K562 (cell line): ENCODE results near the gene GLYAT. TPM values are rescaled to one million over a fixed set of nuclear protein-coding genes. Genes with fewer than 3 reads are reported as not detected.

ENCODE experiments used
- BCLAF1 ChIP-seq, 2 experiments: fragments of 450-650 bp in 1 of 2; IDR thresholded peaks; 2 replicates each; pipeline ENCODE4 v1.6.1; 2011 to 2017; ENCODE audit warnings: low read depth in 2 of 2, antibody characterized with exemption in 1 of 2, borderline replicate concordance in 1 of 2, low read length in 1 of 2, mild to moderate bottlenecking in 1 of 2, mixed read lengths in 1 of 2; ENCODE audit not compliant: control insufficient read depth in 1 of 2
- CTCFL ChIP-seq: IDR thresholded peaks from 2 replicates; pipeline ENCODE4 v1.6.1; 2011; ENCODE audit warnings: borderline replicate concordance, low read depth, mild to moderate bottlenecking, moderate library complexity, low read length; ENCODE audit not compliant: insufficient read depth, poor library complexity, severe bottlenecking
- GTF3C2 ChIP-seq: IDR thresholded peaks from 3 replicates; pipeline ENCODE4 v1.6.1; 2011; ENCODE audit warnings: borderline replicate concordance, mild to moderate bottlenecking, moderate library complexity; ENCODE audit not compliant: insufficient read length; ENCODE audit errors: extremely low read depth
- POLR3A ChIP-seq: IDR thresholded peaks from 2 replicates; pipeline ENCODE4 v1.6.1; 2011; ENCODE audit warnings: borderline replicate concordance, mild to moderate bottlenecking, moderate library complexity; ENCODE audit not compliant: insufficient read length, insufficient read depth; ENCODE audit errors: extremely low read depth
- POU5F1 ChIP-seq: fragments of 150-350 bp; IDR thresholded peaks from 2 replicates; pipeline ENCODE4 v1.6.1; 2014; ENCODE audit warnings: borderline replicate concordance, low read length, low read depth, mild to moderate bottlenecking; ENCODE audit not compliant: partially characterized antibody
- SRSF1 ChIP-seq: fragments of 200-400 bp; formaldehyde crosslinking; IDR thresholded peaks from 2 replicates; pipeline ENCODE4 v1.6.1; 2017; ENCODE audit warnings: mild to moderate bottlenecking, low read depth, low read length, moderate library complexity
- ZNF717 ChIP-seq: fragments of 250-450 bp; sonication (Bioruptor Pico); IDR thresholded peaks from 2 replicates; pipeline ENCODE4 v1.5.0; 2021
- polyA plus RNA-seq, 8 experiments: library from polyadenylated mRNA; depleted of rRNA in 4 of 8; stranded (reverse) in 5 of 8; unstranded in 3 of 8; fragments of >200 nt; fragmentation: Nextera tagmentation in 2 of 8; fragmentation: Illumina TruSeq in 1 of 8; extraction: Ambion mirVana in 2 of 8; extraction: Trizol in 1 of 8; gene quantifications; 2 replicates each; pipeline versions ENCODE4 v1.2.1 to v1.2.3, GENCODE V29; 2011 to 2014; ENCODE audit warnings: inconsistent platforms in 1 of 8, missing spikeins in 1 of 8
- total RNA-seq, 7 experiments: library from RNA; depleted of rRNA in 6 of 7; stranded (reverse); fragments of >200 nt in 6 of 7; fragmentation: Illumina TruSeq in 2 of 7; extraction: Trizol in 2 of 7; gene quantifications; 2 replicates each; pipeline versions ENCODE4 v1.2.1 to v1.2.3, GENCODE V29; 2011 to 2021; ENCODE audit warnings: low replicate concordance in 1 of 7
- TF ChIP-seq, protein P1 (sequence below): fragments of 250-450 bp; sonication (Bioruptor Pico); IDR thresholded peaks from 2 replicates; pipeline ENCODE4 v1.4.0; 2020
- TF ChIP-seq, protein P2 (sequence below): IDR thresholded peaks from 2 replicates; pipeline ENCODE4 v1.6.1; 2011; ENCODE audit not compliant: insufficient read length; ENCODE audit errors: extremely low read depth

GLYAT gene
- total and polyA plus RNA-seq, 9 of the 15 experiments (the other 6 are each of a cell fraction or from before 2014, with no cell fraction given) = not detected

DNA sequence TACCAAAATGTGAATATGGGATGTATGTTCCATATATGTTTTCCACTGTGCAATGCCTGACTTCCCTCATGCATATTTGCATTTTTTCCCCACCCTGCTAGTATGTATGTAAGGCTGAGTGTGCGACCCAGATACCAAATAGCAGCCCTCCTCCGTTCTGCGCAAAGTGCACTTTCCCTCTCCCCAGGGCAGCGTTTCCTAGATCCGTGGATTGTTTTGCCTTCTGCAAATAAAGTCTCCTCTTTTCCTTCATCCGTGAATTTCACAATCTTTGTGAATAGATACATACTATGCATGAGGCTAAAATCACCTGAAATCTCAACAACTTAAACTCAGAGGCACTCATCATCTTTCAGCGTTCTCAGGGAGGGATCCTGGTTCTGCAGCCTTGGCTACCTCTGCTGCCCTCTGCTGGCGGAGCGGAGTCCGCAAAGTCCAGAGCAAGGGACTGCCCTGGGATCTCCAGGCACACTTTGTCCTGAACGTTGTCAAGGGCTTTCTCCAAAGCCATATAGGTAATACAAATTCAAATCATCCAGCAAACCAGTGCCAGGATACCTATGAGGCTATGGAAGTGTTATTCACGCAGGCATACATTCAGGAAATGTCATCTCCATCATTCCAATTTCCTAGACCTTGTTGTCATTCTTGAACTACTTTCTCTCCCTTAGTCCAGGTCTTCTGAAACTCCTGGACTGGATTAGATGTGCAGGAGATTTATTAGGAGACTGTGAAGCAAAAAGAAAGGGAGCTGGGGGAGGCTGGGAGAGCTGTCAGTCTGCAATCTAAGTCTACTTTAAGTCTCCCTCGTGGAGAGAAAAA, 56.2 kb downstream of the GLYAT start (continued):
- TF ChIP-seq CTCFL = peak; percentile 41
- TF ChIP-seq, protein P1, sequence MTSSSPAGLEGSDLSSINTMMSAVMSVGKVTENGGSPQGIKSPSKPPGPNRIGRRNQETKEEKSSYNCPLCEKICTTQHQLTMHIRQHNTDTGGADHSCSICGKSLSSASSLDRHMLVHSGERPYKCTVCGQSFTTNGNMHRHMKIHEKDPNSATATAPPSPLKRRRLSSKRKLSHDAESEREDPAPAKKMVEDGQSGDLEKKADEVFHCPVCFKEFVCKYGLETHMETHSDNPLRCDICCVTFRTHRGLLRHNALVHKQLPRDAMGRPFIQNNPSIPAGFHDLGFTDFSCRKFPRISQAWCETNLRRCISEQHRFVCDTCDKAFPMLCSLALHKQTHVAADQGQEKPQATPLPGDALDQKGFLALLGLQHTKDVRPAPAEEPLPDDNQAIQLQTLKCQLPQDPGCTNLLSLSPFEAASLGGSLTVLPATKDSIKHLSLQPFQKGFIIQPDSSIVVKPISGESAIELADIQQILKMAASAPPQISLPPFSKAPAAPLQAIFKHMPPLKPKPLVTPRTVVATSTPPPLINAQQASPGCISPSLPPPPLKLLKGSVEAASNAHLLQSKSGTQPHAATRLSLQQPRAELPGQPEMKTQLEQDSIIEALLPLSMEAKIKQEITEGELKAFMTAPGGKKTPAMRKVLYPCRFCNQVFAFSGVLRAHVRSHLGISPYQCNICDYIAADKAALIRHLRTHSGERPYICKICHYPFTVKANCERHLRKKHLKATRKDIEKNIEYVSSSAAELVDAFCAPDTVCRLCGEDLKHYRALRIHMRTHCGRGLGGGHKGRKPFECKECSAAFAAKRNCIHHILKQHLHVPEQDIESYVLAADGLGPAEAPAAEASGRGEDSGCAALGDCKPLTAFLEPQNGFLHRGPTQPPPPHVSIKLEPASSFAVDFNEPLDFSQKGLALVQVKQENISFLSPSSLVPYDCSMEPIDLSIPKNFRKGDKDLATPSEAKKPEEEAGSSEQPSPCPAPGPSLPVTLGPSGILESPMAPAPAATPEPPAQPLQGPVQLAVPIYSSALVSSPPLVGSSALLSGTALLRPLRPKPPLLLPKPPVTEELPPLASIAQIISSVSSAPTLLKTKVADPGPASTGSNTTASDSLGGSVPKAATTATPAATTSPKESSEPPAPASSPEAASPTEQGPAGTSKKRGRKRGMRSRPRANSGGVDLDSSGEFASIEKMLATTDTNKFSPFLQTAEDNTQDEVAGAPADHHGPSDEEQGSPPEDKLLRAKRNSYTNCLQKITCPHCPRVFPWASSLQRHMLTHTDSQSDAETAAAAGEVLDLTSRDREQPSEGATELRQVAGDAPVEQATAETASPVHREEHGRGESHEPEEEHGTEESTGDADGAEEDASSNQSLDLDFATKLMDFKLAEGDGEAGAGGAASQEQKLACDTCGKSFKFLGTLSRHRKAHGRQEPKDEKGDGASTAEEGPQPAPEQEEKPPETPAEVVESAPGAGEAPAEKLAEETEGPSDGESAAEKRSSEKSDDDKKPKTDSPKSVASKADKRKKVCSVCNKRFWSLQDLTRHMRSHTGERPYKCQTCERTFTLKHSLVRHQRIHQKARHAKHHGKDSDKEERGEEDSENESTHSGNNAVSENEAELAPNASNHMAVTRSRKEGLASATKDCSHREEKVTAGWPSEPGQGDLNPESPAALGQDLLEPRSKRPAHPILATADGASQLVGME = no peak
- no peak for TF ChIP-seq GTF3C2
- no peak for TF ChIP-seq POU5F1
- TF ChIP-seq POLR3A = no peak
- no peak for TF ChIP-seq ZNF717 (CRISPR knock-in tag)
- TF ChIP-seq SRSF1 = no peak
- TF ChIP-seq BCLAF1 (IDR thresholded peaks at IDR 0.05; ENCODE audit: borderline replicate concordance in 1 of 2, control insufficient read depth in 1 of 2, low read depth in 2 of 2, low read length in 1 of 2) = no peak
- TF ChIP-seq, protein P2, sequence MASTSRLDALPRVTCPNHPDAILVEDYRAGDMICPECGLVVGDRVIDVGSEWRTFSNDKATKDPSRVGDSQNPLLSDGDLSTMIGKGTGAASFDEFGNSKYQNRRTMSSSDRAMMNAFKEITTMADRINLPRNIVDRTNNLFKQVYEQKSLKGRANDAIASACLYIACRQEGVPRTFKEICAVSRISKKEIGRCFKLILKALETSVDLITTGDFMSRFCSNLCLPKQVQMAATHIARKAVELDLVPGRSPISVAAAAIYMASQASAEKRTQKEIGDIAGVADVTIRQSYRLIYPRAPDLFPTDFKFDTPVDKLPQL = no peak
